K562 (cell line): ENCODE results near the gene ZBTB8A.

Source experiments
- ESRRA ChIP-seq: fragments of 450-650 bp; IDR thresholded peaks from 2 replicates; pipeline ENCODE4 v1.6.1; 2014; ENCODE audit warnings: low read depth, mild to moderate bottlenecking, moderate library complexity, borderline replicate concordance
- JUN ChIP-seq, 2 experiments: sonication (generic) in 1 of 2; formaldehyde crosslinking in 1 of 2; IDR thresholded peaks; 2 replicates each; pipeline versions ENCODE4 v1.6.1 to v1.8.0; 2012 to 2022; ENCODE audit warnings: borderline replicate concordance in 2 of 2, mild to moderate bottlenecking in 2 of 2, improper control_type of control experiment in 1 of 2, low read depth in 1 of 2, low read length in 1 of 2, missing genetic modification reagents in 1 of 2
- MXI1 ChIP-seq: IDR thresholded peaks from 2 replicates; pipeline ENCODE4 v1.6.1; 2011; ENCODE audit warnings: low read depth, mild to moderate bottlenecking, improper control_type of control experiment, low read length
- POLR2A ChIP-seq: fragments of 450-650 bp; conservative IDR thresholded peaks from 2 replicates; pipeline ENCODE4 v1.6.1; 2016
- RFX1 ChIP-seq: fragments of 450-650 bp; IDR thresholded peaks from 2 replicates; pipeline ENCODE4 v1.6.1; 2016; ENCODE audit warnings: mild to moderate bottlenecking, moderate library complexity
- SP1 ChIP-seq: sonication (generic); formaldehyde crosslinking; IDR thresholded peaks from 2 replicates; pipeline ENCODE4 v1.8.1; 2022; ENCODE audit warnings: mild to moderate bottlenecking, missing genetic modification reagents
- XRCC5 ChIP-seq: fragments of 200-400 bp; formaldehyde crosslinking; IDR thresholded peaks from 2 replicates; pipeline ENCODE4 v1.6.1; 2017; ENCODE audit warnings: low read depth, mild to moderate bottlenecking, low read length

- TF ChIP-seq MXI1 = no peak
- TF ChIP-seq SP1 (CRISPR knock-in tag) = no peak
- TF ChIP-seq XRCC5 = no peak
- 0 out of 2 replicates have a peak, but pooled peaks have one; percentile 34 for TF ChIP-seq ESRRA
- no peak for TF ChIP-seq POLR2A
- TF ChIP-seq JUN (IDR thresholded peaks at IDR 0.05; ENCODE audit: borderline replicate concordance, low read depth, low read length) = no peak; the same call in 1 of the 2 replicates
- TF ChIP-seq JUN (CRISPR knock-in tag; IDR thresholded peaks at IDR 0.05; ENCODE audit: borderline replicate concordance) = no peak
- no peak for TF ChIP-seq RFX1
Observed at GRCh38 chr1:32536764-32537163, 2.5 kb upstream of the ZBTB8A start.
